Measurements from ENCODE around the gene PRTN3. TPM values are rescaled to one million over a fixed set of nuclear protein-coding genes. Genes with fewer than 3 reads are reported as not detected.

The PRTN3 gene
- polyA plus RNA-seq, 1 experiment: not detected

DNA sequence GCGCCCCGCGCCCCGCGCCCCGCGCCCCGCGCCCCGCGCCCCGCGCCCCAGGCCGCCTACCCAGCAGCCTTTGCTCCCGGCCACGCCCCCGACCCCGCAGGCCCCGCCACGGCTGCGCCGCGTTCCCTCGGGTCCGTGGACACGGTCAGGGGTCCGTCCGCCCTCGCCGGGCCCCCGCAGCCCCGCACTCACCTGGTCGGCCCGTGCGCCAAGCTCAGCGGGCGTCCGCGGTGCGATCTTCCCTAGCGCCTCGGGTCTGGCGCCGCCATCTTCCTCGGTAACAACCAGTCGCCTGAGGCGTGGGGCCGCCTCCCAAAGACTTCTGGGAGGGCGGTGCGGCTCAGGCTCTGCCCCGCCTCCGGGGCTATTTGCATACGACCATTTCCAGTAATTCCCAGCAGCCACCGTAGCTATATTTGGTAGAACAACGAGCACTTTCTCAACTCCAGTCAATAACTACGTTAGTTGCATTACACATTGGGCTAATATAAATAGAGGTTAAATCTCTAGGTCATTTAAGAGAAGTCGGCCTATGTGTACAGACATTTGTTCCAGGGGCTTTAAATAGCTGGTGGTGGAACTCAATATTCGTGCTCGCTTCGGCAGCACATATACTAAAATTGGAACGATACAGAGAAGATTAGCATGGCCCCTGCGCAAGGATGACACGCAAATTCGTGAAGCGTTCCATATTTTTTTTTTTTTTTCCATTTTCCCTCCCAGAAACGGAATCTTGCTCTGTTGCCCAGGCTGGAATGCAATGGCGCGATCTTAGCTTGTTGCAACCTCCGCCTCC lies 52.3 kb downstream of the PRTN3 start, which contains the start of the genes MED16 and RNU6-9:
Gene MED16 (minus strand): TSS at position 294 of the 796 bp plus-strand sequence. CDS start 2,056 bp downstream, outside the sequence.
Gene RNU6-9 (plus strand): TSS at position 591 of the 796 bp plus-strand sequence.
- DNase-seq (ENCODE audit: low read depth, low spot score): peak; percentile 85
- ChIA-PET CTCF (no interaction called here), POLR2A (interaction anchor here (0.5 to 1.2 kb wide), 8 partner anchors 12 to 159 kb away, joined by 3 to 6 read pairs (median 3); partner anchors contain the start of gene WDR18)
- H3K9me3 ChIP-seq (ENCODE audit: control insufficient read depth, insufficient read depth, low read length): no peaks in the 10 kb centered on the region; the same call in 1 of the 2 replicates
- peak within 1 kb of the TSS; percentile 54 for H3K27ac ChIP-seq (ENCODE audit: low read depth, low read length)
- peak within 1 kb of the TSS; percentile 82 for H3K4me3 ChIP-seq (ENCODE audit: low read depth, low read length)
- no peaks in the 10 kb centered on the region for H3K27me3 ChIP-seq (ENCODE audit: control insufficient read depth, insufficient read depth, low read length)
- TF ChIP-seq, protein P1, sequence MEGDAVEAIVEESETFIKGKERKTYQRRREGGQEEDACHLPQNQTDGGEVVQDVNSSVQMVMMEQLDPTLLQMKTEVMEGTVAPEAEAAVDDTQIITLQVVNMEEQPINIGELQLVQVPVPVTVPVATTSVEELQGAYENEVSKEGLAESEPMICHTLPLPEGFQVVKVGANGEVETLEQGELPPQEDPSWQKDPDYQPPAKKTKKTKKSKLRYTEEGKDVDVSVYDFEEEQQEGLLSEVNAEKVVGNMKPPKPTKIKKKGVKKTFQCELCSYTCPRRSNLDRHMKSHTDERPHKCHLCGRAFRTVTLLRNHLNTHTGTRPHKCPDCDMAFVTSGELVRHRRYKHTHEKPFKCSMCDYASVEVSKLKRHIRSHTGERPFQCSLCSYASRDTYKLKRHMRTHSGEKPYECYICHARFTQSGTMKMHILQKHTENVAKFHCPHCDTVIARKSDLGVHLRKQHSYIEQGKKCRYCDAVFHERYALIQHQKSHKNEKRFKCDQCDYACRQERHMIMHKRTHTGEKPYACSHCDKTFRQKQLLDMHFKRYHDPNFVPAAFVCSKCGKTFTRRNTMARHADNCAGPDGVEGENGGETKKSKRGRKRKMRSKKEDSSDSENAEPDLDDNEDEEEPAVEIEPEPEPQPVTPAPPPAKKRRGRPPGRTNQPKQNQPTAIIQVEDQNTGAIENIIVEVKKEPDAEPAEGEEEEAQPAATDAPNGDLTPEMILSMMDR (IDR thresholded peaks at IDR 0.05; ENCODE audit: low read depth, low read length): no peak

DNA sequence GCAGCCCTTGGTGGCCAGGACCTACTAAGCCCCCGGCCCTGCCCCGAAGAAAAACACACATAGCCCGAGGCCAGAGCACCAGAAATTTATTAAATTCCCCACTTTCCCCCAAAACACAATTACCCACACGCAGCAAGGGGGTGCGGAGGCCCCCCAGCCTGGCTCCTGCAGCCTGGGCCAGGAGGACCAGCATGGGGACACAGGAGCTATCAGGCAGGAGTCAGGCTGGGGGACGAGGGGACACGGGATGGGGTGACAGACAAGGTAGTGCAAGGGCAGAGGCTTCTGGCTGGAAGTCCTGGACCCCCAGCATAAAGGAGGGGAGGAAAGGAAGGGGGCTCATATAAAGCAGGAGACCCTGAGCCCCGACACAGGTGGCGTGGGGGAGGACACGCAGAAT lies 55.6 kb downstream of the PRTN3 start:
- no peak for DNase-seq (ENCODE audit: low read depth, low spot score)
- CTCF ChIA-PET: no interaction called here
- Histone ChIP-seq H3K27ac (ENCODE audit: low read depth, low read length) (no peak overlapping the region), H3K4me3 (ENCODE audit: low read depth, low read length) (no peak overlapping the region), H3K27me3 (ENCODE audit: control insufficient read depth, insufficient read depth, low read length) (no peaks in the 10 kb centered on the region), H3K9me3 (ENCODE audit: control insufficient read depth, insufficient read depth, low read length) (no peaks in the 10 kb centered on the region; the same call in 1 of the 2 replicates)
- POLR2A ChIA-PET: no interaction called here
- TF ChIP-seq, protein P1 (IDR thresholded peaks at IDR 0.05; ENCODE audit: low read depth, low read length): no peak

DNA sequence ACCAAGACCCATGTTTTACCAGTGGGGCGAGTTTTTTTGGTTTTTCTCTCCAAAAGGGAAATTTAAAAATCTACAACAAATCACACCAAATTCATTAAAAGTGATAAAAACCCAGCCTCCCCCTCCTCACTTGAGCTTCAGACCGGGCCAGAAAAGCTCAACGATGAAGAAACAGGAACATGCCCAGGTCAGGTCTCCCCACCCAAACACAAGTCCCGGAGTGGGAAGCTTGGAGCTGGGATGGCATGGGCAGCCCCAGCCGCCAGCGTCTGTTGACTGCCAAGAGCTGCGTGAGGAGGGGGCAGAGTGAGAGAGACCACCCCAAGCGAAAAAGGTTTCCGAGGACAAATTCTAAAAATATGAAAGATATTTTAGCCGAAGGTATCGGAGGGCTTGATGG lies 56.2 kb downstream of the PRTN3 start:
- Histone ChIP-seq H3K4me3 (ENCODE audit: low read depth, low read length) (no peak overlapping the region), H3K27me3 (ENCODE audit: control insufficient read depth, insufficient read depth, low read length) (no peaks in the 10 kb centered on the region), H3K27ac (ENCODE audit: low read depth, low read length) (no peak overlapping the region), H3K9me3 (ENCODE audit: control insufficient read depth, insufficient read depth, low read length) (no peaks in the 10 kb centered on the region; the same call in 1 of the 2 replicates)
- no peak for DNase-seq (ENCODE audit: low read depth, low spot score)
- POLR2A ChIA-PET: no interaction called here
- TF ChIP-seq, protein P1 (IDR thresholded peaks at IDR 0.05; ENCODE audit: low read depth, low read length): no peak
- CTCF ChIA-PET: no interaction called here

DNA sequence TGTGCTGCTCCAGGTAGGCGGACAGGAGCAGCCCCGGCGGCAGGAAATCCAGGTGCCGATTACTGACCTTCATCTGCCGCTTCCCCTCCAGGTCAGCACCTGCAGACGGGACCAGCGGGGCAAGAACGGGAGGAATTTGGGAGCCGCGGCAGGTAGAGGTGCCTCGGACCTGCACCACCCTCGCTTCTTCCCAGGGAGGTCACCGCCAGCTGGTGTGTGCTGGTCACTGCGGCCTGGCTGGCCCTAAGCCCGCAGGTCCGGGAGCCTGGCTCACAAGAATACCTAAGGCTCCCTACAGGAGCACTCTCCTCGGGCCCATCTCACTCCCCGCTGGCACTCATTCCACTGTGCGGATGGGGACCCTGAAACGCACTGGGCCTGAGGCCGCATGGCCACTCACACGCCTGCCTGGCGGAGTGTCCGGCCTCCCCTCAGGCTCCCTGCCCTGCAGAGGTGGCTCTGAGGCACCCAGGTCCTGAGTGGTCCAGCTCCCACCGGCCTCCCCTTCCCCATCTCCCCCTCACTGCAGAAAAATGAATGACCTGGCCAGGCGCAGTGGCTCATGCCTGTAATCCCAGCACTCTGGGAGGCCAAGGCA lies 56.7 kb downstream of the PRTN3 start:
- Histone ChIP-seq H3K27ac (ENCODE audit: low read depth, low read length) (no peak overlapping the region), H3K9me3 (ENCODE audit: control insufficient read depth, insufficient read depth, low read length) (no peaks in the 10 kb centered on the region; the same call in 1 of the 2 replicates), H3K27me3 (ENCODE audit: control insufficient read depth, insufficient read depth, low read length) (no peaks in the 10 kb centered on the region), H3K4me3 (ENCODE audit: low read depth, low read length) (no peak overlapping the region)
- no peak for DNase-seq (ENCODE audit: low read depth, low spot score)
- ChIA-PET CTCF (no interaction called here), POLR2A (no interaction called here)
- TF ChIP-seq, protein P1 (IDR thresholded peaks at IDR 0.05; ENCODE audit: low read depth, low read length): no peak

Small RNAs within 50 kb of the gene (small RNA-seq; reads per million reads assigned to genes)
- gene MIR3187 (ENCODE audit: insufficient read length, low read depth): not detected
- gene RNU6-9 (ENCODE audit: insufficient read length, low read depth): 1.3 reads per million

Other genes with a start within 250 kb of the PRTN3 start
- 15.5 and 21.1 TPM in 2 replicates for gene POLRMT, start 207.5 kb upstream of the PRTN3 start, polyA plus RNA-seq (2011; rRNA removed)
- not detected in 2 replicates for gene FGF22, start 201.1 kb upstream of the PRTN3 start, polyA plus RNA-seq (2011; rRNA removed)
- 1.7 and 3.1 TPM in 2 replicates for gene RNF126, start 177.8 kb upstream of the PRTN3 start, polyA plus RNA-seq (2011; rRNA removed)
- gene FSTL3, start 164.6 kb upstream of the PRTN3 start, polyA plus RNA-seq (2011; rRNA removed): 21.2 and 23.2 TPM in 2 replicates
- not detected in 2 replicates for gene PRSS57, start 145.5 kb upstream of the PRTN3 start, polyA plus RNA-seq (2011; rRNA removed)
- gene PALM, start 132.1 kb upstream of the PRTN3 start, polyA plus RNA-seq (2011; rRNA removed): 1.8 and 2.4 TPM in 2 replicates
- gene MISP, start 89.9 kb upstream of the PRTN3 start, polyA plus RNA-seq (2011; rRNA removed): 0.07 and 0.09 TPM in 2 replicates
- 141 and 216 TPM in 2 replicates for gene PTBP1, start 43.5 kb upstream of the PRTN3 start, polyA plus RNA-seq (2011; rRNA removed)
- 1.3 and 2.2 TPM in 2 replicates for gene PLPPR3, start 19.0 kb upstream of the PRTN3 start, polyA plus RNA-seq (2011; rRNA removed)
- 0.04 TPM in 1 of 2 replicates, not detected in the other for gene AZU1, start 13.2 kb upstream of the PRTN3 start, polyA plus RNA-seq (2011; rRNA removed)
- not detected in 2 replicates for gene ELANE, start 11.3 kb downstream of the PRTN3 start, polyA plus RNA-seq (2011; rRNA removed)
- gene CFD, start 18.7 kb downstream of the PRTN3 start, polyA plus RNA-seq (2011; rRNA removed): 0.45 and 1.0 TPM in 2 replicates
- 22.7 and 31.7 TPM in 2 replicates for gene MED16, start 52.2 kb downstream of the PRTN3 start, polyA plus RNA-seq (2011; rRNA removed)
- gene RNU6-9, start 52.5 kb downstream of the PRTN3 start, polyA plus RNA-seq (2011; rRNA removed): not detected in 2 replicates
- gene R3HDM4, start 72.2 kb downstream of the PRTN3 start, polyA plus RNA-seq (2011; rRNA removed): 24.0 and 30.9 TPM in 2 replicates
- gene KISS1R, start 76.3 kb downstream of the PRTN3 start, polyA plus RNA-seq (2011; rRNA removed): not detected in 2 replicates
- 7.6 and 12.2 TPM in 2 replicates for gene ARID3A, start 85.0 kb downstream of the PRTN3 start, polyA plus RNA-seq (2011; rRNA removed)
- gene WDR18, start 143.3 kb downstream of the PRTN3 start, polyA plus RNA-seq (2011; rRNA removed): 24.5 and 36.3 TPM in 2 replicates
- 0.24 and 0.38 TPM in 2 replicates for gene GRIN3B, start 159.4 kb downstream of the PRTN3 start, polyA plus RNA-seq (2011; rRNA removed)
- gene TMEM259, start 180.1 kb downstream of the PRTN3 start, polyA plus RNA-seq (2011; rRNA removed): 55.8 and 74.0 TPM in 2 replicates
- not detected in 2 replicates for gene RNU6-2, start 180.5 kb downstream of the PRTN3 start, polyA plus RNA-seq (2011; rRNA removed)
- 302 and 362 TPM in 2 replicates for gene CNN2, start 185.6 kb downstream of the PRTN3 start, polyA plus RNA-seq (2011; rRNA removed)
- 1.5 and 1.6 TPM in 2 replicates for gene ABCA7, start 199.1 kb downstream of the PRTN3 start, polyA plus RNA-seq (2011; rRNA removed)
- 0.36 and 0.60 TPM in 2 replicates for gene ARHGAP45, start 226.2 kb downstream of the PRTN3 start, polyA plus RNA-seq (2011; rRNA removed)

Measured in AG04450 (cell line).